C4-2B (cell line): Measurements from ENCODE around the gene PSMG4.

Experiments
- CTCF ChIP-seq: fragments of 450-650 bp; conservative IDR thresholded peaks from 2 replicates; pipeline ENCODE4 v1.5.1; 2017; ENCODE audit warnings: mild to moderate bottlenecking
- ZFX ChIP-seq: fragments of 450-650 bp; IDR thresholded peaks from 2 replicates; pipeline ENCODE4 v1.6.1; 2017

- no peak for TF ChIP-seq CTCF
- no peak for TF ChIP-seq ZFX
Measured at GRCh38 chr6:3287308-3287707, 28.6 kb downstream of the PSMG4 start.
